CMK (cell line): ENCODE results near the gene CNTNAP2.
"Not testable (repeated sequence)": the region's sequence is repeated elsewhere in the genome, so short reads cannot be mapped to it uniquely, and the experiment has no call there.

Experiments
- DNase-seq: peaks from one replicate; pipeline ENCODE4 v3.0.0-alpha.2; 2010; ENCODE audit warnings: low read depth

CNTNAP2 gene

DNA sequence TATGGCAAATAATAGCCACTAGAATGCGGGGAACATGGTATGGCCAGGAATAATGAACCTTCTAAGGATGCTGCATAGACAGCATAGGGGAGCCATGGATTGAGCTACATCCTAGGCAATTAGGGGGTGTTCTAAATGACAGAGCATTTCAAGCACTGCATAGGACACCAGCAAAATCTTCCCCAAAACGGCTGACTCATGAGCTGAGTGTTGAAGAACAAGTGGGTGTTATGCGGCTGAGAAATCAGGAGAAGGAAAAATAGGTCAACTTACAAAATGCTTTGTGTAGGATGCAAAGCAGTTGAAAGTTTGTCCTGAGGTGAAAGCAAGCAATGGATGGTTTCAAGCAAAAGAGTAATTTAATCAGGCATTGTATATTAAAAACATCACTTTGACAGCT is 1450.4 kb downstream of the CNTNAP2 start:
- DNase-seq, result no peak

DNA sequence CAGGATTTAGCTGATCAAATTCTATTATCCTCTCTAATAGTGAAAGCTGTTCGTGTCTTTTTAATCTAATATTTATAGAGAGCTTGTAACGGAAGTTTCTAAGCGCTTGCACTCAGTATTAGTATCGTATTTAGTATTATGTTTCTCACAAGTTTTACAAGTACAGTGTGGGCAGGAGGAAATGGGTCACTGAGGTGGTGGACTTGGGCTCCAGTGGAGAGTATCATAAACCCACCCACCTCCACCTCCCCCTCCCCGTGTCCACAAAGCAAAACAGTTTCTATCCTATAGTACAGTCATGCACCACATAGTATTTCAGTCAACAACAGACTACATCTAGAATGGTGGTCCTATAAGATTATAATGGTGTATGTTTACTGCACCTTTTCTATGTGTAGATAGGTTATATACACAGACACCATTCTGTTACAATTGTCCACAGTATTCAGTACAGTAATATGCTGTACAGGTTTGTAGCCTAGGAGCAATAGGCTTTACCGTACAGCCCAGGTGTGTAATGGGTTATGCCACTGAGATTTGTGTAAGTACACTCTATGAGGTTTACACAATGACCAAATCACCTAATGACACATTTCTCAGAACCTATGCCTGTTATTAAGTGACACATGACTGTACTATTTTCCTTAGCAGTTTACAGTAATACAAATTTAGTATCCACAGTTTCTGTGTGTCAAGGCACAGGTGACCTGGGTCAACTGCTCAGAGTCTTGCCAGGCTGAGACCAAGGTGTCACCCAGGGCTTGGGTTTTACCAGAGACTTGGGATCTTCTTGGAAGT is 1452.7 kb downstream of the CNTNAP2 start:
- no peak for DNase-seq

DNA sequence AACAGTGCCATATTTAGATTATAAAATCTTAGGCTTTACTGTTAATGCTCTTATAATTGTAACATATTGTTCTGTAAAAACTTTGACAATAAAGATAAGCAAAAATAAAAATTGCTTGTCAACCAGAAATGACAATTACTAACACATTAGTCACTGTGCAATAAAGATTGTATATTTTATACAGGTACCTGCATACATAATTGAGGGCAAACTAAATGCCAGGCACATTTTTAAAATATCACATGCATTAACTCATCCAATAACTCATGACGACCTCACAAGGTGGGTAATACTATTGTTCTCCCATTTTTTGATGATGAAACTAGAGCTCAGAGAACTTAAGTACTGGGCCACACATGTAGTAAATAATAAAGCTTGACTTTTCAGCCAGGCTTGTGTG is 1453.8 kb downstream of the CNTNAP2 start:
- no peak for DNase-seq

DNA sequence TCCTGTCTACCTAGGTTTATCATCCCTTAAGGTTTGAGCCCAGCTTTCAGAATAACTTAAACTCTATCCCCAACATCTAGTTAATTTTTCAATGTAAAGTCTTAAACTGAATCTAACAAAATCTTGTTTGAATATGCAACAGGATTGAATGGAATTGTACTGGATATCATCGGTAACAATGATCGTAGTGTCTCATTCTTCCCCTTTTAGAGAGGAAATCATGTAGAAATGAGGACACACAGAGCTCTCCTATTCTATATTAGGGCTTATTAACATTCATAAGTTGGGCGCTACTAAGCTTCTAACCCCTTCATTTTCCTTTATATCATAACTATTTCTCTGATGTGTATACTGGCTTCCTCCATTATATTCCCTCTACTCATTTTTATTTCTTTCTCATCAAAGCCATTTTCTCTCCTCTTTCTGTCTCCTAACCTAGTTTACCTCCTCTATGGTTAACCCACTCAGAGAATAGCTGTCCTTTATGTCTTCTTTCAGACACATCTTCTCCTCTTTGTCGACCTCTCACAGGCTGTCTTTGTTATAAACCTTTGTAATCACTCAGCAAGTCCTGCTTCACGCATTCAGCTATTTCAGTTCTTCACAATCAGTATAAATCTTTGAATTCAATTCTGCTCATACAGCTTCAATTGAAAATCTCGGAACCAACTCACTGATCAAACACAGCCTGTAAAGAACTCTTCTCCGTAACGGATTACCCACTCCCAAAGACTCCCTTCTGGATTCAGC is 1455.0 kb downstream of the CNTNAP2 start:
- DNase-seq, result no peak

DNA sequence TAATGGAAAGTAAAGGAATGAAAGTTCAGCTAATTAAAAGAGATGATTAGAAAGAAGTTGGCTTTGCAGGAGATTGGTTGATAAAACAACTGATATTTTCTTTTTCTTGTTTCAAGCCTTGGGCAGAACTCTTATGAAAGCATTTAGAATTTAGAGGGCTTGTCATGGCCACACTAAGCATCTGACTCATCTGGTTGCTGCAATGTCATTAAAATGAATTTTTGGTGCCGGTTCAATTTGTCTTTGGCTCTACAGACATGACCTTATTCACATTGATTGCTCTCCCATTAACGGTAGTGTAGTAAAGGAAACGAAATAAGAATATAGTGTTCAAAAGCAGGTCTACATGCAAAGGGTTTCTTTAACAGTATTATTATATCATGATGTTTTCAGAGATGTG is 1461.6 kb downstream of the CNTNAP2 start:
- DNase-seq, result no peak

DNA sequence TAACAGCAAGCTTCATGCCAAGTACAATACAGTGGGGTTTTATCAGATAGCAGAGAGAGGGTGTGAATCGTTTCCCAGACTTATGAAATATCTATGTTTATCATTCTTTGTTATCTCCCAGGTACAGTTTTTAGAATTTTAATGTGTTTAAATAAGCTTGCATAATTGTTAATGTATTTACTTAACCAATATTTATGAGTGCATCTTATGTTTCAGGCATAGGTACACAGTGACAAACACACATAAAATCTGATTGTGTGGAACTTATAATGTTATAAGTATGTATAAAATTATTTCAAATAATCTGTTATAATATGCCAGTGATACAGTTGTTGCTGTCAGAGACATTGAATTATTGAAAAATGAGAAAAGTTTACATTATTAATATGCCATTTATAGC is 1462.5 kb downstream of the CNTNAP2 start:
- DNase-seq, result no peak

DNA sequence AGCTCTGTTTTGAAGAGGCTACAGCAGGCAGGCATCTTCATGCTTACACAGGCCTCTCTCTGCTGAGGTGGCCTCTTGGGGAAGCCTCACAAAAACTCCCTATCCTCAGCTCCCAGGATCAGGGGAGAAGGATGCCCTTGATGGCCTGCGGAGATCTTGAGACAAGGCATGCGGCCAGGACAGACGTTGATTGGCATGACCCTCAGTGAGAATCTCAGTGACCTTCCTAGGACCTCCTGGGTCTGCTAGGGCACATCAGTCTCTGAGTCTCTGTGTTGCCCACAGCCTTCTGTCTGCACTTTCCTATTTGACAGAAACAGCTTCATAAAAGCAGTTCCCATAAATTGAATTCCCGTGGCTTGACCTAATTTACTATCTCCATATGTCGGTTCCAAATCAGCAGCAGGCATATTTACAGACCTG is 1468.2 kb downstream of the CNTNAP2 start:
- DNase-seq, result no peak

DNA sequence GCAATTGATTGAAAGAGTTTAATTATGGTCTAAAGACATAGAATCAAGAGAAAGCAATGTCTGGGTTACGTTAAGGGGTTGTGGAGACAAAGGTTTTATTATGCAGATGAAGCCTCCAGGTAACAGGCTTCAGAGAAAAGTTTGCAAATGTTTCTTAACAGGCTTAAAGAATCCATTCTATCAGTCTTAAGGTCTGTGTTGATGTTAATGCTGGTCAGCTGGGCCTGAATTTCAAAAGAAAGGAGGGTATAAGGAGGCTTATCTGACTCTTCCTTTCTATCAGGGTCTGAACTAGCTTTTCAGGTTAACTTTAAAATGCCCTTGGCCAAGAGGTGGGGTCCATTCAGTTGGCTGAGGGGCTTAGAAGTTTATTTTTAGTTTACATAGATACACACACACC is 1469.5 kb downstream of the CNTNAP2 start:
- no peak for DNase-seq

DNA sequence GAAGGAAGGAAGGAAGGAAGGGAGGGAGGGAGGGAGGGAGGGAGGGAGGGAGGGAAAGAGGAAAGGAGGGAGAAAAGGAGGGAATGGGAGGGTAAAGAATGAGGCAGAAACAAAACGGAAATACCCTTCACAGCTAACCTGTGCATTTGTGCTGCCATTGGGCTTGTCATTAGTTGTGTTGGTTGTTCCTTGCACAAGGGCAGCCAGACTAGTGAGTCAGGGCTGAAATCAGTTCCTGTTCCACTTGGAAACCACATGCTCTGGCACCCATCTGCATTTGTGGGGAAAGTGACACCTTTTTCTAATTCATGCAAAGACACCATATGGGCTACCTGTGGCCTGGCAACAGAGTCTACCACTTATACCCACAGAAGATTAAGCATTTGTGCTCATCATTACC is 1469.9 kb downstream of the CNTNAP2 start:
- no peak for DNase-seq

DNA sequence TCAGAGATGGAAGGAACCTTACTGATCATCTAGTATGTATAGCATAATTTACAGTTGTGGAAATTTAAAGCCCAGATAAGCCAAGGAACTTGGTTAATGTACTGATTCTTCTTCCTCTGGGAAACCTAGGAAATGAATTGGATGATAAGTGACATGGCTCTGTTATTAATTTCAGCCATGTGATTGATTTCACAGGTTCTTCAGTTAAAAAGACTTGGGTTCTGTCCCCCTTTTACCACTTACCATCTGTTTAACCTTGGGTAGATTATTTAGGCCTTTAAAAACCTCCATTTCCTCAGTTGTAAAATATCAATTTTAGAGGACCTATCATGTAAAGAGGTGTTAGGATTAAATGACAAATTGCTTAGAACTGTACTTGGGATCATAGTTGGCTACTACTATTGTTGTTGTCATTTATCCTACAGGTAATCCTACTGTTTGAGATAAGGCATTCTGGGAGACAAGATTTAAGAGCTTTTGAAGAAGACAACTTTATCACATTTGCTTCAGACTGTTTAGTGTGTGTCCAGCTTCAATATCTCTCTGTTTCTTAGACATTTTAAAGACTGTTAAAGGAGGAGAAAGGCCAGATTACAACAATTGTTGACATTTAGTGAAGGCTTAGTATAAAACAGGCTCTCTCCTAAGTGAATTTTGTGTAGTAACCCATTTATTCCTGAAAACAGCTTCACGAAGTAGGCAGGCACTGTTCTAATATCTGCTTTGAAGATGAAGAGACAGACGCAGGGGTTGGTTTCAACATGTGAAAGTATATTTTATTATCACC is 1476.9 kb downstream of the CNTNAP2 start:
- no peak for DNase-seq

DNA sequence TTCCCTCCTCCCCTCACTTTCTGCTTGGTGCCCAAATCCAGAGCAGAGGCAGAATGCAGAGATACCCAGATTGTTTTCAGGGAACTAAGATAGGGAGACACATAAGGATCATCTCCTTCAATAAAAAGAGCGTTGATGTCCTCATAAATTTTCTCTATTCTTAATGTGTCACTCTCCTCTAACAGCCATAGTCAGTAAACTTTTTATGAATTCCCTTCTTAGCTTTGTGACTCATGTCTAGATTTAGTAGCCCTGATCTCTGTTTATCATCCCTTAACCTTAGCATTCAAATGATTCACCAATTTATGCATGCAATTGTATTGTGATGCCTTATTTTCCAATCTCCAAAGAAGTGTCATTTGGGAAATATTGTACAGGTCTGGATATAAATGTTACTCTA is 1478.4 kb downstream of the CNTNAP2 start:
- DNase-seq, result no peak

DNA sequence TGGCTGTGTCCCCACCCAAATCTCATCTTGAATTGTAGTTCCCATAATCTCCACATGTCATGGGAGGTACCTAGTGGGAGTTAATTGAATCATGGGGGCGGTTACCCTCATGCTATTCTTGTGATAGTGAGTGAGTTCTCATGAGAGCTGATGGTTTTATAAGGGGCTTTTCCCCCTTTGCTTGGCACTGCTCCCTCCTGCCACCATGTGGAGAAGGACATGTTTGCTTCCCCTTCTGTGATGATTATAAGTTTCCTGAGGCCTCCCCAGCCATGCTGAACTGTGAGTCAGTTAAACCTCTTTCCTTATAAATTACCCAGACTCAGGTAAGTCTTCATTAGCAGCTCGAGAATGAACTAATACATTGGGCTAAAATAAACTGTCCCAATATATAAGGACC is 1482.1 kb downstream of the CNTNAP2 start:
- DNase-seq, result not testable (repeated sequence)

DNA sequence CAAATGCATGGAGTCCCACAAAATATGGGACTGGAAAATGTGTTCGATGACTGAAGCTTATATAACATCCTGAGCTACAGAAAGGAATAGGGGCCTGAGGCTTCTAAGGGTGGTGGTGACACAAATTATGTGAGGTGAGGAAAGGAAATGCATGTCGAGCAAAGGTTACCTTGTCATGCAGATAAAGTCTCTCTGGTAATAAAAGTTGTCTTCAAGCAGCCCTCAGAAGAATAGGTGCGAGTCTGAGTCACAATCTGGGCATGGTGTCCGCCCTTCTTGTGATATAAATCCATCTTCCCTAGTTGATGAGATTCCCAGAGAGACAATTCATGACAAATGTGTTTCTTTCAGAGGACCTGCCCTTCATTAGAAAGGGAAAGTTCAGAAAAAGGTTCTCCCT is 1488.7 kb downstream of the CNTNAP2 start:
- DNase-seq, result no peak

DNA sequence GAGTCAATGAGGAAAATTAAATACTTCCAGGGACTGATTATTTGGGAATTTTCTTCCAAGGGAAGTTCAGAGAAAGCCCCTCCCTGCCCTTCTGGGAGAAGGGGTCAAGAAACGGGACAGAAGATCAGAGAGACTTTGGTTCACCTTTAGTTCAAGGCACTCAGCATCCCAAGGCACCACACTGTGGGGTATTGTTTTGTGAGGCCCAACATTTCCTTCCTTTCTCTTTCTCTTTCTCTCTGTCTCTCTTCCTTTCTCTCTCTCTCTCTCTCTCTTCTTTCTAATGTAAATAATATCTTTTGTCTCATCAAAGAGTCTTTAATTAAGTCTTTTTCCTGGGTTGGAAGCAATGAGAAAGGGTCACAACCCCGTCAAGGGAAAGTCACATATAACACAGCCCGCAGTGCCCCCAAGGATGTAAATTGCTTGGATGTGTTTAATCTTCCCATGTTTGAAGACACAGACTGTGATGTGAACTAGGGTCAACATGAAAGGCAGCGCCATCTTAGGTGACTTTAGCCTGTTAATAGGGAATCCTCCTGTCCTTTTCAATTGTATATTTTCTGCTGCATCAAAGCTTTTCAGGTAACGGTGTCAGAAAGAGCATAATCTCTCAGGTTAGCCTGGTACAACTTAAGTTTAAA is 1490.7 kb downstream of the CNTNAP2 start:
- no peak for DNase-seq

DNA sequence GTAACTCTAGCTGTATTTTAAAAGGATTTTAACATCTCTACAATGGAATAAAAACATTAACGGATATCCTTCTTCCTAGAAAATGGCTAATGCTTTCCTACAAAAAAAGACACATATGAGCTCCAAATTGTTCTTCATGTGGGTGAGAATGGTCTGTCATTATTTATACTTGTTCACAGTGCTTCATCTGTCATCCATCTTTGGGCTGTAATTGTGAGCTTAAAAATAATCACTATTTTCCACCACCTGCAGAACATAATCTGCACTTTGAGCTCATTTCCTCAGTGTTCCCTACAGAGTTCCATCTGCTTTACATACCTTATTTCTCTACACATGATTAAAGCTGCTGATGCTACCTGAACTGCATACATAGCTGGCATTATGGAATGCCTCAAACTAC is 1494.8 kb downstream of the CNTNAP2 start:
- no peak for DNase-seq

DNA sequence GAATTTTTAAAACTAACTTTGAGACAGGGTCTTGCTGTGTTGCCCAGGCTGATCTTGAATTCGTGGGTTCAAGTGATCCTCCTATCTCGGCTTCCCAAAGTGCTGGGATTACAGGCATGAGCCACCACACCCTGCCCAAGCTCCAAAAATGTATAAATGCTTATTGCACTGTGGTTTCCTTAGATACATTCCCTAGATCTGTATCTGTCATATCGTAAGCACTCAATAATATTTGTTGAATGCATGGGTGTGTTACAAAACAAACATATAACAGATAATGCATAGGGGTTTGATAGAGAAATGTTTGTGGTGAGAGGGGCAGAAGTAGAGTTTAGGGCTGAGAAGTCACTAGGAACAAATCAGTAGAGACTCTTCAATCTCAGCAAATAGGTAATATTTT is 1518.7 kb downstream of the CNTNAP2 start:
- DNase-seq, result no peak

DNA sequence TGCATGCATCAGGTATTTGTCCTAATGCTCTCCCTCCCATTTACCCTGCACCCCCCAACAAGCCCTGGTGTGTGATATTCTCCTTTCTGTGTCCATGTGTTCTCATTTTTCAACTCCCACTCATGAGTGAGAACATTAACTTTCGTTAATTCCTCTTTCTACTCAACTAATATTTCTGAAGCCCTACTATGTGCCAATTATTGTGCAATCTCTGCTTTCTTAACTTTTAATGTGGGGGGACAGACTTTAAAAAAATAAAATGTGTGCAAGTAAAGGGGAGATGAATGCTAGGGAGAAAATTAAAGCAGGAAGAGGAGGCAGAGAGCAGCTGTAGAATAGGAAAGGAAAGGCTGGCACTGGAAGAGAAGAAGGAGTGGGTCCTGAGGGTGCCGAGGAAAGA is 1520.0 kb downstream of the CNTNAP2 start:
- DNase-seq, result no peak

DNA sequence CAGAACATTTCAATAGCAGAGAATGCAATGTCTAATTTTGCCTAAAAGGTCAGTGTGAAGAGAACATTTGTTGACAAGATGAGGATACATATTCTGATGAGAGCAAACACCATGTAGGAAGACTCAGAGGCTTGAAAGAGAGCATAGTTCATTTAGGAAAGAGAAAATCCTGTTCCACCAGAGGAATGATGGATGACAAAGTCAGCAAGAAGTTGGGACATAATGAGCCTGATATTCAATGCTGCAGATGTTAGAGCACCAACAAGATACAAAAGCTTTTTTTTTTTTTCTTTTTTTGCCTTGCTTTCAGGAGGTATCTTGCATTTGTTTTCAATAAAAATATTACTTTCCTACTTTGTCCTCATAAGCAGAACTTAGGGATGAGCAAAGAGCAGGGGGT is 1522.0 kb downstream of the CNTNAP2 start:
- no peak for DNase-seq

DNA sequence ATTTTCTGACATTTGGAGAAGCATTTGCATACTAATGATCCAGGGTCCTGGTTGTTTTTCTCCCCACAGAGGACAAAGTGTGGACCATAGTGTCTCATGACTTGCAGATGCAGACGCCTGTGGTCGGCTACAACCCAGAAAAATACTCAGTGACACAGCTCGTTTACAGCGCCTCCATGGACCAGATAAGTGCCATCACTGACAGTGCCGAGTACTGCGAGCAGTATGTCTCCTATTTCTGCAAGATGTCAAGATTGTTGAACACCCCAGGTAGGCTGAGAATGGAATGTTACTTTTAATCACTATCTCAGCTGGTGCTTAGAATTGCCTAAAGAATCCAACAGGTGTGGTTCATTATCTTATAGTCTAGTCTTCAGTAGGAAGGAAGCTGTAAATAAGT is 1522.4 kb downstream of the CNTNAP2 start:
- DNase-seq, result no peak

DNA sequence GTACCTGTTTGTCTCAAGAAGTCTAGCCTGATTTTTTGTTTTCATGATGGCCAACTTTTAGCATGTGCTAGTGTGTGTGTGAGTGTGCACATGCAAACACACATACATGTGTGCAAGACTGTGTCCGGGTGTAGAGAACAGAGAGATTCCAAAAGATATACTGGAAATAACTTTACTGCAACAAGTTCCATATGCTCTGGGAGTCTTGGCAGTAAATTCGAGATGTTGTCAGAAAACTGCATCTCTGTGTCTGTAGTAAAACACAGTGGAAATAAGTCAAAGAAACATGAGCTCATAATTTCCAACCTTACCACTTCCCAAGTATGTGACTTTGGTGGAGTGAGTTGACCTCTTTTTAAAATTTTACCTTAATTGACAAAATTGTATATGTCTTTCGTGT is 1523.2 kb downstream of the CNTNAP2 start:
- no peak for DNase-seq

DNA sequence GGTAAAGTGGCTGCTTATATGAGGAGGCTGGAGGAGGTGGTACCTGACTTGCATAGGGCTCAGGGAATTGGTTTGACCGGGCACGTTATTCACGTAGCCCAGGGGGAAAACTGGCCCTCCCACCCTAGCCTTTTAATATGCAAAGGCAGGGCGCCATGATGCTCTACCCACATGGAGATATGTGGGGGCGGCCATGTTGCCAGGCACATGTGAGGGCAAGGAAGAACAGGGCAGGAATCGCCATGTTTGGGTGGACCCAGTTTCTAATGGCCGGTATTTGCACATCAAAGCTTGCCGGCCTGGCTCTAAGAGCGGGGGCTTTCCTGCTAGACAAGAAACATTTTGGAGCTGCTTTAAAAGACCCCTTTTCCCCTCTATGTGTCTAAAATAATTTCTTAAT is 1524.2 kb downstream of the CNTNAP2 start:
- DNase-seq, result no peak

DNA sequence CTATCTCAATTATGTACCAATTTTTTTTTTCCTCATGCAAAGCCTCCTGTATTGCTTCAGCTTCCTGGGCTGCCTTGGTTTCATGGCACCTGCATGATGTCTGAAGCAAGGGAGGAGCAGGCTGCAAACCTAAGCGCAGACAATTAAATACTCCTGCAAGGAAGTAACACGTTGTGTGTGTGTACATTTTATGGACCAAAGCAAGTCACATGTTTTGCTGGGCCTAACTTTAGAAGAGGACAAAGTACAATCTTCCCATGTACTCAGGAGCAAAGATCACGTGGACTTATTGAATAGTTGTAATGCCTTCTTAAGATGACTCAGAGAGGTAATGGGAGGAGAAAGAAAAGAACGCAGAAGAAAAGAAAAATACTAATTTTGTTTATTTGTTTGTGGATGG is 1530.0 kb downstream of the CNTNAP2 start:
- DNase-seq, result no peak
